Thyroid gland (tissue), 4 donors: ENCODE measurements around the gene CDH20. TPM values are rescaled to one million over a fixed set of nuclear protein-coding genes. Genes with fewer than 3 reads are reported as not detected.

ENCODE experiments used
- DNase-seq, 2 donors: peaks; one replicate each; pipeline ENCODE4 v3.0.0-alpha.2; 2019
- H3K27ac ChIP-seq, 3 donors: fragments of 200-600 bp; sonication (generic); 1 replicate in 2 of 3; 2 replicates in 1 of 3; pipeline ENCODE4 v1.5.1; 2016 to 2019; ENCODE audit warnings: mild to moderate bottlenecking in 1 of 3, moderate library complexity in 1 of 3
- H3K27me3 ChIP-seq: fragments of 200-600 bp; sonication (generic); one replicate; pipeline ENCODE4 v1.5.1; 2019
- H3K36me3 ChIP-seq, 2 donors: fragments of 200-600 bp; sonication (generic); one replicate each; pipeline ENCODE4 v1.5.1; 2016 to 2019
- H3K4me1 ChIP-seq, 2 donors: fragments of 200-600 bp; sonication (generic); one replicate each; pipeline ENCODE4 v1.5.1; 2017 to 2019
- H3K4me3 ChIP-seq, 3 donors: fragments of 200-600 bp; sonication (generic); replicated peaks in 1 of 3; 1 replicate in 2 of 3; 2 replicates in 1 of 3; pipeline ENCODE4 v1.5.1; 2016; ENCODE audit warnings: mild to moderate bottlenecking in 1 of 3
- H3K9me3 ChIP-seq: fragments of 200-600 bp; sonication (generic); one replicate; pipeline ENCODE4 v1.5.1; 2017
- POLR2A ChIP-seq, 2 donors: fragments of 450-650 bp; IDR thresholded peaks; one replicate each; pipeline ENCODE4 v1.6.1; 2017; ENCODE audit warnings: antibody characterized with exemption in 2 of 2, mild to moderate bottlenecking in 2 of 2, moderate library complexity in 1 of 2
- WGBS, 2 donors: methylation state at CpG; one replicate each; pipeline ENCODE4 v1.1.5; 2017; 5-methylcytosine and 5-hydroxymethylcytosine counted together
- intact Hi-C: fragments of 100-400 bp; cut with DNase I; formaldehyde crosslinking; loops from one replicate; pipeline ENCODE4 v1.15.1; 2023
- total RNA-seq, 4 donors: library from RNA; depleted of rRNA; stranded (reverse); fragments of >200 nt; gene quantifications; one replicate each; pipeline ENCODE4 v1.2.3, GENCODE V29; 2016
- TF ChIP-seq, protein P1 (sequence below), 6 experiments: fragments of 200-600 bp in 3 of 6; fragments of 450-650 bp in 3 of 6; sonication (generic) in 3 of 6; IDR thresholded peaks; one replicate each; pipeline ENCODE4 v1.5.1; 2016 to 2019; ENCODE audit warnings: antibody characterized with exemption in 6 of 6, mild to moderate bottlenecking in 2 of 6, inconsistent platforms in 1 of 6, moderate library complexity in 1 of 6

Gene CDH20
- total RNA-seq, 4 donors from 2014 or later = 0.39 to 1.2 (median 0.65) TPM

DNA sequence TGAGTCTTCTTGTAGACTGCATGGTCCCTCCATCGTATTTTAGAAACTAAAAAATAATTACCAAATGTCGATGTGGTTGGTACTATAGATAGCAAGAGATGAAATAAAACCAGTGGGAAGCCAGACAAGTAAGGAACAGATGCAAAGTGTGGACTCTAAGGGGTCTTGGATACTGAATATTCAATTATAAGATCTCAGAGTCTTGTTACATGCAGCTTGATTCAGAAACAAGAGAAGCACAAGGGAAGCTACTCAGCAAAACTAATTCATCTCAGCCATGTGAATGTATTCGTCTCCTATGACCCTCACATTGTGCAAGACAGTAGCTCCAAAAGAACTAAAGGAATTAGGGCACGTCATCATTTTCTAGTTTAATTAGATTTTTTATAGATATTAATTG is 80.9 kb downstream of the CDH20 start:
- 82 to 87% methylated on average over 4 of the region's 4 CpGs for WGBS, 2 donors
- H3K4me1 ChIP-seq = no peaks in the 10 kb centered on the region
- intact Hi-C loops = no loop called here

DNA sequence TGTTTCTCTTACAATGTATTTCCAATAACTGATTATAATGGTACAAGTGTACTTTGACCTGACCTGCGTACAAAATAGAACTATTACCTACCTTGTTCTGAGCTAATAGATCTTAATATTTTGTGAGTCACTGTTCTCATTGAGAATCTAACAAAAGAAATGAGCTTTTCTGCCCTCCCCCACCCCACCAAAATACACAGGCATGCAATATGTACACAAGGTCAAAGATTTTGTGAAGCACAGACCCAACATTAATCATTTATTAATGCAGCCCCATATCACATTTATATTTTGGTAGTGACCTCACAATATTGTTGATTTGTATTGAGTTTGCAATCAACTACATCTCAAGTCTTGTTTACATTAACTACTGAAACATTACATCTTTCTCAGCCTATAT is 86.5 kb downstream of the CDH20 start:
- H3K4me3 ChIP-seq = no peak overlapping the region
- no peaks in the 10 kb centered on the region for H3K27me3 ChIP-seq
- H3K9me3 ChIP-seq = no peaks in the 10 kb centered on the region
- intact Hi-C loops = no loop called here
- H3K36me3 ChIP-seq = no peaks in the 10 kb centered on the region
- WGBS, 2 donors = 95 to 96% methylated on average over 1 of the region's 1 CpG
- no peak overlapping the region for H3K27ac ChIP-seq
- H3K4me1 ChIP-seq = no peaks in the 10 kb centered on the region
- TF ChIP-seq, protein P1, sequence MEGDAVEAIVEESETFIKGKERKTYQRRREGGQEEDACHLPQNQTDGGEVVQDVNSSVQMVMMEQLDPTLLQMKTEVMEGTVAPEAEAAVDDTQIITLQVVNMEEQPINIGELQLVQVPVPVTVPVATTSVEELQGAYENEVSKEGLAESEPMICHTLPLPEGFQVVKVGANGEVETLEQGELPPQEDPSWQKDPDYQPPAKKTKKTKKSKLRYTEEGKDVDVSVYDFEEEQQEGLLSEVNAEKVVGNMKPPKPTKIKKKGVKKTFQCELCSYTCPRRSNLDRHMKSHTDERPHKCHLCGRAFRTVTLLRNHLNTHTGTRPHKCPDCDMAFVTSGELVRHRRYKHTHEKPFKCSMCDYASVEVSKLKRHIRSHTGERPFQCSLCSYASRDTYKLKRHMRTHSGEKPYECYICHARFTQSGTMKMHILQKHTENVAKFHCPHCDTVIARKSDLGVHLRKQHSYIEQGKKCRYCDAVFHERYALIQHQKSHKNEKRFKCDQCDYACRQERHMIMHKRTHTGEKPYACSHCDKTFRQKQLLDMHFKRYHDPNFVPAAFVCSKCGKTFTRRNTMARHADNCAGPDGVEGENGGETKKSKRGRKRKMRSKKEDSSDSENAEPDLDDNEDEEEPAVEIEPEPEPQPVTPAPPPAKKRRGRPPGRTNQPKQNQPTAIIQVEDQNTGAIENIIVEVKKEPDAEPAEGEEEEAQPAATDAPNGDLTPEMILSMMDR (IDR thresholded peaks at IDR 0.05) = no peak
- TF ChIP-seq POLR2A (IDR thresholded peaks at IDR 0.05) = no peak
- no peak for DNase-seq

More for the DNA sequence above, 80.9 kb downstream of the CDH20 start:
- H3K27ac ChIP-seq = no peak overlapping the region
- TF ChIP-seq POLR2A (IDR thresholded peaks at IDR 0.05) = no peak
- TF ChIP-seq, protein P1 (IDR thresholded peaks at IDR 0.05) = no peak
- no peaks in the 10 kb centered on the region for H3K27me3 ChIP-seq
- DNase-seq = no peak
- no peaks in the 10 kb centered on the region for H3K9me3 ChIP-seq
- H3K36me3 ChIP-seq = no peaks in the 10 kb centered on the region
- H3K4me3 ChIP-seq = no peak overlapping the region

DNA sequence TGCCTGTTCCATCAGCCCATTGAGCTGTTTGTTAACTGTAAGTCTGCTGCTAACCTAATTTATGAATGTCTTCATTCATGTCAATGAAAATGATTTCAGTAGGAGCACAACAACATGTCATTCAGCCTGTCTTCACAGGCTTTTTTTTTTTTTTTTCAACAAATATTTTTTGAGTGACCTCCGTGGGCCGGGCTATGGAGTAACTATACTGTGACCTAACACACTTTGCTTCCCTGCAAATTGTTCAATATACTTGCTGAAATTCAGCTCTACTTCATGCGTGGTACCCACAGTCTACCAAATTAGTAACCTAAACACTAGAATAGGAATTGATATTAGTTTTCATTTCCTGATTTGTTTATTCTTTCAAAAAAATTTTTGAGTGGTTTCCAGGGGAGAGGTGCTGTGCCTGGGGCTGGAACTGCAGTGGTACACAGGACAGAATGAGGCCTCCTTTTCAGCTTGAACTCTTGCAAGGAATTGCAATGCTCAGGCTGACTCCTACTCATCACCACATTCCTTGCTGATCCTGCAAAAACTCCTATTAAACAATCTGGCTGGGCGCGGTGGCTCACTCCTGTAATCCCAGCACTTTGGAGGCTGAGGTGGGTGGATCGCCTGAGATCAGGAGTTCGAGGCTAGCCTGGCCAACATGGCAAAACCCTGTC is 87.1 kb downstream of the CDH20 start:
- Histone ChIP-seq H3K27ac (no peak overlapping the region), H3K9me3 (no peaks in the 10 kb centered on the region), H3K4me3 (no peak overlapping the region), H3K27me3 (no peaks in the 10 kb centered on the region), H3K36me3 (no peaks in the 10 kb centered on the region), H3K4me1 (no peaks in the 10 kb centered on the region)
- DNase-seq = no peak
- TF ChIP-seq POLR2A (IDR thresholded peaks at IDR 0.05) = no peak
- TF ChIP-seq, protein P1 (IDR thresholded peaks at IDR 0.05) = no peak
- 88 to 89% methylated on average over 7 of the region's 7 CpGs for WGBS, 2 donors
- intact Hi-C loops = no loop called here

DNA sequence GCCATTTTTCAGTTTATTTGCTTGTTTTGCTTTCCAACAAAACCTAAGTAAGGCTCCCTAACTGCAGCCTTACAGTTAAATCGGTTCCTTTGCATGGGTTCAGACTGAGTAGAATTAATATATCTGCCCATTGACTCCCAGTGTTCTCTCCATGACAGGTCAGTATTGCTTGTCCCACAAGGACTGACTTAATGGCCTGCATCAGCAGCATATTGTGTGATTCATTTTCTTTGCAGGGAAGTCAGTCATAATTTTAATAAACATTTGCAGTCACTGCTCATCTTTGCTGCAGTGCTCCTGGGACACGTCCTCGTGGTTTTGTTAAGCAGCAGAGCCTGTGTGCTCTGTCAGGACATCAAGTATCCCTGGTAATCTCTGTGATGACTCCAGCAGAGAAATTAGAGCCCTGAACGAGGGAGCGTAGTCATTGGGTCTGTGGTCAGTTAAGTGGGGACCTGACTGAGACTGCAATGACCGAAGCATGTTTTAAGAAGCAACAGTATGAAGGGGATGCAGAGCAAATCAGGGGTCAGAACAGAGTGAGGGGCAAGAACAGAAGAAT is 93.3 kb downstream of the CDH20 start:
- H3K9me3 ChIP-seq = no peaks in the 10 kb centered on the region
- intact Hi-C loops = no loop called here

DNA sequence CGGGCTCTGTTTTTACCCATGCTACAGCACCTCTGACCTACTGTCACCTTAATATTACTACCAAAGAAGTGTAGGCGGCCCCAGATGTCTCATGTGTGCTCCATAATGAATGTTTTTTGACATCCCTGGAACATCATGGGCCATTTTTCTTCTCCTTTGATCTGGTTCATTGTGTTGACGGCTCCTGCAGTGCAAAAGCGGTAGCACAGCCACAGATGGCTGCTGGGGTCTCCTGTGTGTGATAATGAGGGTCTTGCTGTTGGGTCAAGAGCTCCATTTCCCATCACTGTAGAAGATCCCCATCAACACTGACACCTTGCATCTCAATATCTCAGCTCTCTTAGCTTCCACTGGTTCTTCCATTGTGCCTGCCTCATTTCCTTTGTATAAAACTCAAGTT is 95.0 kb downstream of the CDH20 start:
- WGBS, 2 donors = 85 to 89% methylated on average over 4 of the region's 4 CpGs

More for the DNA sequence above, 93.3 kb downstream of the CDH20 start:
- no peak for DNase-seq
- TF ChIP-seq, protein P1 (IDR thresholded peaks at IDR 0.05) = no peak
- TF ChIP-seq POLR2A (IDR thresholded peaks at IDR 0.05) = no peak
- no peaks in the 10 kb centered on the region for H3K27me3 ChIP-seq
- H3K4me1 ChIP-seq = no peaks in the 10 kb centered on the region
- H3K4me3 ChIP-seq = no peak overlapping the region
- WGBS, 2 donors = 46 to 59% methylated on average over 6 of the region's 6 CpGs
- H3K27ac ChIP-seq = no peak overlapping the region
- no peaks in the 10 kb centered on the region for H3K36me3 ChIP-seq

More for the DNA sequence above, 95.0 kb downstream of the CDH20 start:
- Histone ChIP-seq H3K36me3 (no peaks in the 10 kb centered on the region), H3K27me3 (no peaks in the 10 kb centered on the region), H3K4me1 (no peaks in the 10 kb centered on the region), H3K9me3 (no peaks in the 10 kb centered on the region), H3K4me3 (no peak overlapping the region), H3K27ac (no peak overlapping the region)
- intact Hi-C loops = no loop called here
- no peak for DNase-seq
- no peak for TF ChIP-seq POLR2A (IDR thresholded peaks at IDR 0.05)
